MM.1S (cell line): ENCODE measurements around the gene CRYGA.
"Not testable (repeated sequence)": the region's sequence is repeated elsewhere in the genome, so short reads cannot be mapped to it uniquely, and the experiment has no call there.

Experiments used
- CTCF ChIP-seq: fragments of 300-600 bp; sonication (generic); IDR thresholded peaks from 2 replicates; pipeline ENCODE4 v1.5.1; 2016; ENCODE audit warnings: antibody characterized with exemption, low read length, mixed read lengths
- EZH2 ChIP-seq: fragments of 300-600 bp; sonication (generic); optimal IDR thresholded peaks from 2 replicates; pipeline ENCODE3; 2017; ENCODE audit warnings: low read depth, mild to moderate bottlenecking, antibody characterized with exemption, low read length, mixed read lengths

- TF ChIP-seq CTCF, EZH2: not testable (repeated sequence)
These were observed 46.0 kb downstream of the CRYGA start for GRCh38 chr2:208117390-208117789.
